ENCODE results near the gene OGDH.

GRCh38 chr7:44755698-44756627 is 149.5 kb downstream of the OGDH start:
- TF ChIP-seq CTCF (IDR thresholded peaks at IDR 0.05) (no peak), EP300 (IDR thresholded peaks at IDR 0.05) (no peak), POLR2A (IDR thresholded peaks at IDR 0.05) (no peak)
